Muscle layer of duodenum (tissue), 2 donors: ENCODE measurements around the gene ENSA.
"Not testable (repeated sequence)": the region's sequence is repeated elsewhere in the genome, so short reads cannot be mapped to it uniquely, and the experiment has no call there.

ENCODE experiments used
- H3K27ac ChIP-seq: one replicate; pipeline ENCODE4 v1.7.0; 2013; ENCODE audit warnings: mild to moderate bottlenecking, low read length
- H3K27me3 ChIP-seq: one replicate; pipeline ENCODE4 v1.7.0; 2013; ENCODE audit warnings: low read depth, mild to moderate bottlenecking, control low read depth, low read length
- H3K36me3 ChIP-seq, 2 donors: one replicate each; pipeline ENCODE4 v1.7.0; 2013; ENCODE audit warnings: low read length in 2 of 2, control low read depth in 1 of 2, mild to moderate bottlenecking in 1 of 2; ENCODE audit not compliant: insufficient read depth in 2 of 2, control insufficient read depth in 1 of 2
- H3K4me1 ChIP-seq, 2 donors: one replicate each; pipeline ENCODE4 v1.7.0; 2013; ENCODE audit warnings: low read length in 2 of 2, mild to moderate bottlenecking in 2 of 2, control low read depth in 1 of 2, moderate library complexity in 1 of 2; ENCODE audit not compliant: insufficient read depth in 2 of 2, control insufficient read depth in 1 of 2
- H3K4me3 ChIP-seq, 2 donors: one replicate each; pipeline ENCODE4 v1.7.0; 2013; ENCODE audit warnings: low read length in 2 of 2, low read depth in 1 of 2, mild to moderate bottlenecking in 1 of 2
- H3K9me3 ChIP-seq, 2 donors: one replicate each; pipeline ENCODE4 v1.7.0; 2013; ENCODE audit warnings: low read length in 2 of 2, control low read depth in 1 of 2, mild to moderate bottlenecking in 1 of 2; ENCODE audit not compliant: control insufficient read depth in 1 of 2
- donor health status: healthy.

Gene ENSA

GRCh38 chr1:150621497-150622302, 7.7 kb downstream of the ENSA start:
- Histone ChIP-seq H3K4me1 (peaks cover 17 to 25% of the 10 kb centered on the region in 2 donors), H3K27me3 (no peaks in the 10 kb centered on the region), H3K27ac (peak overlapping the region; percentile 34), H3K4me3 (no peak overlapping the region), H3K36me3 (peaks cover 31% of the 10 kb centered on the region in 2 donors), H3K9me3 (no peaks in the 10 kb centered on the region)

GRCh38 chr1:150620919-150621318, 8.5 kb downstream of the ENSA start:
- H3K36me3 ChIP-seq: peaks cover 24 to 27% of the 10 kb centered on the region in 2 donors
- no peaks in the 10 kb centered on the region for H3K9me3 ChIP-seq
- peaks cover 17 to 25% of the 10 kb centered on the region in 2 donors for H3K4me1 ChIP-seq
- H3K4me3 ChIP-seq: no peak overlapping the region
- no peaks in the 10 kb centered on the region for H3K27me3 ChIP-seq
- H3K27ac ChIP-seq: peak overlapping the region; percentile 11

GRCh38 chr1:150619576-150620509, 9.6 kb downstream of the ENSA start:
- Histone ChIP-seq H3K27ac (peak overlapping the region; percentile 11), H3K4me1 (peaks cover 17 to 25% of the 10 kb centered on the region in 2 donors), H3K4me3 (no peak overlapping the region), H3K36me3 (peaks cover 13 to 18% of the 10 kb centered on the region in 2 donors), H3K9me3 (no peaks in the 10 kb centered on the region), H3K27me3 (no peaks in the 10 kb centered on the region)

GRCh38 chr1:150615346-150616201, 13.8 kb downstream of the ENSA start:
- Histone ChIP-seq H3K27ac (peak overlapping the region; percentile 70), H3K9me3 (no peaks in the 10 kb centered on the region), H3K36me3 (peaks cover 5 to 13% of the 10 kb centered on the region in 2 donors), H3K27me3 (no peaks in the 10 kb centered on the region), H3K4me1 (peaks cover 19% of the 10 kb centered on the region in 2 donors), H3K4me3 (no peak overlapping the region)

GRCh38 chr1:150613061-150613920, 16.1 kb downstream of the ENSA start:
- Histone ChIP-seq H3K9me3 (no peaks in the 10 kb centered on the region), H3K36me3 (peaks cover 5 to 13% of the 10 kb centered on the region in 2 donors), H3K27me3 (no peaks in the 10 kb centered on the region), H3K27ac (peak overlapping the region; percentile 95), H3K4me3 (peak overlapping the region; percentile 13 to 46), H3K4me1 (peaks cover 10 to 17% of the 10 kb centered on the region in 2 donors)

GRCh38 chr1:150612014-150612345, 17.4 kb downstream of the ENSA start:
- H3K27me3 ChIP-seq: no peaks in the 10 kb centered on the region
- peak overlapping the region; percentile 95 for H3K27ac ChIP-seq
- peak overlapping the region in 1 of 2 donors; percentile 46 for H3K4me3 ChIP-seq
- H3K9me3 ChIP-seq: no peaks in the 10 kb centered on the region
- peaks cover 10 to 17% of the 10 kb centered on the region in 2 donors for H3K4me1 ChIP-seq
- H3K36me3 ChIP-seq: peaks cover 3 to 13% of the 10 kb centered on the region in 2 donors

GRCh38 chr1:150610576-150610975, 18.8 kb downstream of the ENSA start:
- H3K36me3 ChIP-seq: peaks cover 0 to 13% of the 10 kb centered on the region in 2 donors
- H3K27ac ChIP-seq: peak overlapping the region; percentile 95
- peaks cover 10 to 17% of the 10 kb centered on the region in 2 donors for H3K4me1 ChIP-seq
- no peaks in the 10 kb centered on the region for H3K9me3 ChIP-seq
- H3K4me3 ChIP-seq: no peak overlapping the region
- H3K27me3 ChIP-seq: no peaks in the 10 kb centered on the region

GRCh38 chr1:150609732-150610131, 19.7 kb downstream of the ENSA start:
- Histone ChIP-seq H3K36me3 (peaks cover 0 to 13% of the 10 kb centered on the region in 2 donors), H3K27ac (peak overlapping the region; percentile 83), H3K4me1 (peaks cover 10 to 17% of the 10 kb centered on the region in 2 donors), H3K4me3 (no peak overlapping the region), H3K9me3 (no peaks in the 10 kb centered on the region), H3K27me3 (no peaks in the 10 kb centered on the region)

- peaks cover 6 to 11% of the 10 kb centered on the region in 2 donors for H3K4me1 ChIP-seq
These were observed 22.8 kb downstream of the ENSA start for GRCh38 chr1:150606463-150607142.

GRCh38 chr1:150605451-150605731, 24.0 kb downstream of the ENSA start:
- H3K36me3 ChIP-seq, H3K4me1 ChIP-seq, H3K9me3 ChIP-seq, H3K4me3 ChIP-seq, H3K27me3 ChIP-seq: not testable (repeated sequence)
- H3K27ac ChIP-seq: peak overlapping the region; percentile 49

More at GRCh38 chr1:150606463-150607142, 22.8 kb downstream of the ENSA start:
- Histone ChIP-seq H3K27ac (peak overlapping the region; percentile 25), H3K27me3 (no peaks in the 10 kb centered on the region), H3K4me3 (no peak overlapping the region), H3K36me3 (no peaks in the 10 kb centered on the region), H3K9me3 (no peaks in the 10 kb centered on the region)
